ENCODE data around the gene PZP.

PZP gene

DNA sequence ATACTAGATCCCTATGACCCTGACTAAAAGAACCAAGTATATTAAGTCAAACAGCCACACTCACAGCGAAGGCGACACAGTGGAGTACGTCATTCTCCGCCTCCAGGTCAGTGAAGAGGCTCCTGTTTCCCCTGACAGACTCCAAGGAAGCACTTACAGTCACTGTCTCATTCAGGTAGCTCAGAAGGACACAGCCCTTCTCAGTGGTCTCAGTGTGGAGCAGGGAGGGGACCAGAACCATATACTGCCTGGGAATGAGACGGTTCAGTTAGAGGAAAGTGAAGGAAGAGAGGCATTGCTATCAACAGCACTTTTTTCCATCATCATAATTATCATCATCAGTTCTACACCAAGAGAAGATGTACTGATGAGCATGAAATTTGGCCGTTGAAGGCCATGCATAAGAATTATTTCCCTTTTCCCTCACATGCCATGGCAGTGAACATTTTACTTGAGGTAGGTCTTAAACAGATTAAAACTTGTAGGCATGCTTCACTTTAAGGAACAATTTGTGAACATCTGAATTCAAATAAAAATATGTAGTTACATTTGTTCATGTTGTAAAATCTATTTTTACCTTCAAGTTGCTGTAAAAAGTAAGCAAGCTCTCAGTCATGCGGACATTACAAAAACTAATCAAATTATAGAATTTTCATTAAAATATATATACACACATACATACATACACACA, 94.8 kb downstream of the PZP start:
- in situ Hi-C loops (cut with MboI; ENCODE audit: low pct_unique_long_range_greater_than_20kb, low sequenced_read_pairs, unreplicated experiment): no loop called here
- DNase-seq (ENCODE audit: low spot score): no peak
- TF ChIP-seq, protein P1, sequence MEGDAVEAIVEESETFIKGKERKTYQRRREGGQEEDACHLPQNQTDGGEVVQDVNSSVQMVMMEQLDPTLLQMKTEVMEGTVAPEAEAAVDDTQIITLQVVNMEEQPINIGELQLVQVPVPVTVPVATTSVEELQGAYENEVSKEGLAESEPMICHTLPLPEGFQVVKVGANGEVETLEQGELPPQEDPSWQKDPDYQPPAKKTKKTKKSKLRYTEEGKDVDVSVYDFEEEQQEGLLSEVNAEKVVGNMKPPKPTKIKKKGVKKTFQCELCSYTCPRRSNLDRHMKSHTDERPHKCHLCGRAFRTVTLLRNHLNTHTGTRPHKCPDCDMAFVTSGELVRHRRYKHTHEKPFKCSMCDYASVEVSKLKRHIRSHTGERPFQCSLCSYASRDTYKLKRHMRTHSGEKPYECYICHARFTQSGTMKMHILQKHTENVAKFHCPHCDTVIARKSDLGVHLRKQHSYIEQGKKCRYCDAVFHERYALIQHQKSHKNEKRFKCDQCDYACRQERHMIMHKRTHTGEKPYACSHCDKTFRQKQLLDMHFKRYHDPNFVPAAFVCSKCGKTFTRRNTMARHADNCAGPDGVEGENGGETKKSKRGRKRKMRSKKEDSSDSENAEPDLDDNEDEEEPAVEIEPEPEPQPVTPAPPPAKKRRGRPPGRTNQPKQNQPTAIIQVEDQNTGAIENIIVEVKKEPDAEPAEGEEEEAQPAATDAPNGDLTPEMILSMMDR (IDR thresholded peaks at IDR 0.05; ENCODE audit: extremely low read depth, insufficient read depth, missing control alignments): no peak

DNA sequence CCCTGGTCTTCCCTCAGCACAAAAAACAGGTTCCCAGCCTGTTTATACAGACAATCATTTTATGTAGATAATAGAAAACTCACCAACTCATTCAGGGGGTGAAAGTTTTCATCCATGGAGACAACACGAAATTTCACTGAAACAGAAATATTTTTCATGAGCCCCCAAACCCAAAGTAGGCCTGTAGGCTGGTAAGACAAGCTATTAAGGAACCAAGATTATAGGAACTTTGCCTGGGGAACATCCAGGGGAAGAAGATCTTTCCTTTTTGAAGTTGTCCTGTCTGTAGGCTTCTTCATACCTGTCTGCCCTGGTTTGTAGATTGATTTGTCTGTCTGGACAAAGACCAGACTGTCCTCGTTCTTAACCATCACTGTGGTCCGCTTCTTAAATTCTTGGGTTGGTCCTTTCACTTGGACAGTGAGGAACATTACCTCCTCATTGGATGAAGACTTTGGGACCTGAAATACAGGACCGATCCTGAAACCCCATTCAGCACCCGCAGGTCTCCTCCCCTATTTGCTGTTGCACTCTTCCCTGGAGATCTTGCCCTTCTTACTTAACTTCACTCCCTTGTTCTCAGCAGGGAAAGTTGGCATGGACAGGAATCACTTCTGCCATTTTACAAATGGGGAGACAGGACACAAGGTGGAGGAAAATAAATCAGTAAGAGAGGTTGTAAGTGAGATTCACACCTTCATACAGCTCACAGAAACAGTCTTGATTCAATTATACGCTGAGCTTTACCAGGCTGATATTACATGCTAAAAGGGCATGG, 95.9 kb downstream of the PZP start:
- in situ Hi-C loops (cut with MboI; ENCODE audit: low pct_unique_long_range_greater_than_20kb, low sequenced_read_pairs, unreplicated experiment): no loop called here
- DNase-seq (ENCODE audit: low spot score): no peak
- TF ChIP-seq, protein P1 (IDR thresholded peaks at IDR 0.05; ENCODE audit: extremely low read depth, insufficient read depth, missing control alignments): no peak

DNA sequence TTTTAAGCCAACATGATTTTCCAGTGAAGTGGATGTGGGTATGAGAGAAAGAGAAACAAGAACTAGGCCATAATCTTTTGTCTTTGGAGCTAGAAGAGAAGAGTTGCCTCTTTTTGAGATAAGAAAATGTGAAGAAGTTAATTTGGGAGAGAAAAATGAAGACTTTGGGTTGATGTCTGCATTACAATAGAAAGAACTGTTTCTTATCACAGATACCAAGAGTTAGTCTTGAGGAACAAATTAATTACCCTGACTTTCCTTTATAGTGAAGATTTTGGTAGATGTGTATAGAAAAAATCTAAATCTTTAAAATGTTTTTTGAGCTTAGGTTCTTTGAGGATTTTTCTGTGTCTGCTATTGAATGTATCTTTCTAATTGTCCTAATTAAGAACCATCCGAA, 96.7 kb downstream of the PZP start:
- TF ChIP-seq, protein P1 (IDR thresholded peaks at IDR 0.05; ENCODE audit: extremely low read depth, insufficient read depth, missing control alignments): no peak
- no peak for DNase-seq (ENCODE audit: low spot score)
- in situ Hi-C loops (cut with MboI; ENCODE audit: low pct_unique_long_range_greater_than_20kb, low sequenced_read_pairs, unreplicated experiment): no loop called here

DNA sequence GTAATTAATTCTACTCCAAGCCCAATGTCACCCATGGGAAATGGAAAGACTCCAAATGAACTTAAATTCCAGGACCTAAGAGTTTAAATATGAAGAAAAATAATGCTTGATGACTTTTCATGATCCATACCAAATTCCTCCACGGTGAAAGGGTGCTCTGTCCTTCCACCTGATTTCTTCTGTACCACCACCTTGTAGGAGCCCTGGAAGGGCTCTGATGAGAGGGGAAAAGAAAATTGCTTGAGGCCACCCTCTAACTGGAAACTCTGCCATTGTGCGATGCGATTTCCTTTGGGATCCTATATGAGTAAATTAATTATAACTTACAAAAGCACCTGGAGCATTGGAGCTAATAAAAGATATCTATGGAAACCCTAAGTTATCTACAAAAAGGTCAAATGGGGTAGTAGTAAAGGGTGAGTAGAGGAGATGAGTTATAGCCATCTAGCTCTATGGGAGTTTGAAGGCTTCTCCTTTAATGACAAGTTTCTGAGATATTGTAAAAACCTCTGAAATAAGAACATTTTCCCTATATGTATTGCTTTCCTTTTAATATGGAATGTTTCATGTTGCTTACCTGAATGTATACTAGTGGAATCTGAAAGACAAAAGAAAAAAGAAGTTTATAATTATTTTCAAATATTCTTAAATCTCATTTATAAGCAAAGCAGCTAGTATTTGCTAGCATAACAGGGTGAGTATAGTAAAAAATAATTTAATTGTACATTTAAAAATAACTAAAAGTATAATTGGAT, 98.3 kb downstream of the PZP start:
- in situ Hi-C loops (cut with MboI; ENCODE audit: low pct_unique_long_range_greater_than_20kb, low sequenced_read_pairs, unreplicated experiment): no loop called here
- TF ChIP-seq, protein P1 (IDR thresholded peaks at IDR 0.05; ENCODE audit: extremely low read depth, insufficient read depth, missing control alignments): no peak
- no peak for DNase-seq (ENCODE audit: low spot score)

DNA sequence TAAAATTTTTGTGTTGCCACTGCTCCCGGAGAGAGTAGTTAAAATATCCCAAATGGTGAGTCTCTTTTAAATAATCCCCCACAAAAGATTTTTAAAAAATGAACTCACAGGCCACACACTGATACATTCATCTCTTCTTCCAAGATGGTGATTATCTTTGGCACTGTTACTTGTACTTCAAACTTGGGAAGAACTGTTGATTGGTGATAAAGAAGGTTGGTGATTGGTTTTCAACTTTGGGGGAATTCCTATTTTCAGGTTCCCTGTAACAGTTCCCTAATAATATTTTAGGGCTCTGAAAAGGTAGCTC, 99.0 kb downstream of the PZP start:
- no peak for DNase-seq (ENCODE audit: low spot score)
- in situ Hi-C loops (cut with MboI; ENCODE audit: low pct_unique_long_range_greater_than_20kb, low sequenced_read_pairs, unreplicated experiment): no loop called here
- TF ChIP-seq, protein P1 (IDR thresholded peaks at IDR 0.05; ENCODE audit: extremely low read depth, insufficient read depth, missing control alignments): no peak

DNA sequence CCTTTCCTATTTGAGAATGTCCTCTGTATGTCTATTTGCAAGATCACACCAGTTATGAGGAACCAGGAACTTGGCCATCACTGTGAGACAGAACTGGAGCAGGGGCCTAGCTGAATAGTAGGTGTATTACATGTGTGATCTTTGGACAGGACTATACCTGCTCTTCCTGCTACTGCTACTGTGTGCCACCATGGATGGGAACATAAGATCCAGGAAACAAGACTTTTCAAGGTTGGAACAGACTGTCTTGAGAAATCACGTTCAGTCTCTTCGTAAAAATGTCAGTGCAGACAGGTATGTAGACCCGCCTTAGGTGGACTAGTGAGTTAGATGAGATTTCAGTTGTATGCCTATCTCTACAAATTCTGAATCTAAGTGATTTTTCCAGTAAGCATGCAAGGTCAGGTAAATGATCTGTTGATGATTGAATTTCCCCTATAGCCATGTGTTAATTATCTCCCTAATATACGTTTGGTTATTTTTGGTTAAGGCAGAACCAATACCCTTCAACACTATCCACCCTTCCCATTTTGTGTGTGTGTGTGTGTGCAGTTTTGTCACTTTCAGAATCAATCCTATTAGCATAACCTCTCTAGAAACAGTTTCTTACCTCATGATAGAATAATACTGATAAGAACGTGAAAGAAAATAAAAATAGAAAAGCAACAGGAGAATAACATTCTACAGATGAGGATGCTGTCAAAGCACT, 99.5 kb downstream of the PZP start:
- in situ Hi-C loops (cut with MboI; ENCODE audit: low pct_unique_long_range_greater_than_20kb, low sequenced_read_pairs, unreplicated experiment): no loop called here
- TF ChIP-seq, protein P1 (IDR thresholded peaks at IDR 0.05; ENCODE audit: extremely low read depth, insufficient read depth, missing control alignments): no peak
- DNase-seq (ENCODE audit: low spot score): no peak

All from GM13977 (cell line).